A549 (cell line): ENCODE data around the gene DOK7. TPM values are rescaled to one million over a fixed set of nuclear protein-coding genes. Genes with fewer than 3 reads are reported as not detected.

ENCODE experiments used
- ATAC-seq, 2 experiments: fragments of 200-7000 bp in 1 of 2; fragments of >200 bp in 1 of 2; cut with Nextera tagmentation in 1 of 2; cut with Tn5 transposase in 1 of 2; 3 replicates each; pipeline versions ENCODE4 v1.8.0 to v1.9.1; 2018 to 2020; ENCODE audit warnings: mild to moderate bottlenecking in 1 of 2, moderate library complexity in 1 of 2
- CTCF ChIA-PET: fragments of 300-600 bp; sonication (Branson Sonifier 250); formaldehyde crosslinking; extraction: SDS; loops from one replicate; lab custom pipeline; 2021; ENCODE audit warnings: antibody characterized with exemption, inconsistent platforms; lab: Yijun Ruan, JAX
- POLR2A ChIA-PET: fragments of 350-600 bp; formaldehyde crosslinking; extraction: SDS; loops from one replicate; lab custom pipeline; 2021; ENCODE audit warnings: antibody characterized with exemption, inconsistent platforms; lab: Yijun Ruan, JAX
- DNase-seq, 2 experiments: peaks; one replicate each; pipeline versions ENCODE4 v3.0.0 to v3.0.0-alpha.2; 2011 to 2016; ENCODE audit warnings: low read depth in 1 of 2, low spot score in 1 of 2
- FAIRE-seq: peaks from 2 replicates; lab custom pipeline; 2011; peaks lifted over from hg19 to GRCh38; lab: Jason Lieb, UNC
- H3K27ac ChIP-seq, 2 experiments: fragments of >200 bp; sonication (Bioruptor Twin); formaldehyde crosslinking; 3 replicates each; pipeline ENCODE4 v1.5.1; 2016 to 2017
- H3K4me1 ChIP-seq: fragments of >200 bp; sonication (Bioruptor Twin); formaldehyde crosslinking; 3 replicates; pipeline ENCODE4 v1.6.1; 2016
- H3K4me2 ChIP-seq: fragments of >200 bp; sonication (Bioruptor Twin); formaldehyde crosslinking; 3 replicates; pipeline ENCODE4 v1.6.1; 2016
- H3K4me3 ChIP-seq: fragments of >200 bp; sonication (Bioruptor Twin); formaldehyde crosslinking; 3 replicates; pipeline ENCODE4 v1.5.1; 2016
- H3K9me3 ChIP-seq: fragments of >200 bp; sonication (Bioruptor Twin); formaldehyde crosslinking; 3 replicates; pipeline ENCODE4 v1.6.1; 2016
- CBX2 ChIP-seq: fragments of 200-600 bp; sonication (generic); IDR thresholded peaks from 2 replicates; pipeline ENCODE4 v1.6.1; 2016; ENCODE audit warnings: low read depth, mild to moderate bottlenecking, borderline replicate concordance
- CBX8 ChIP-seq: fragments of 200-600 bp; sonication (generic); IDR thresholded peaks from 2 replicates; pipeline ENCODE4 v1.6.1; 2016
- CEBPB ChIP-seq, 2 experiments: fragments of >200 bp in 1 of 2; sonication (Bioruptor Twin) in 1 of 2; formaldehyde crosslinking in 1 of 2; IDR thresholded peaks; 2 replicates each; pipeline ENCODE4 v1.6.1; 2012 to 2016
- CHD2 ChIP-seq: fragments of 150-350 bp; IDR thresholded peaks from 2 replicates; pipeline ENCODE4 v1.6.1; 2014; ENCODE audit warnings: low read length; ENCODE audit not compliant: partially characterized antibody
- CHD4 ChIP-seq: fragments of 200-600 bp; sonication (generic); IDR thresholded peaks from 2 replicates; pipeline ENCODE4 v1.6.1; 2016; ENCODE audit warnings: antibody characterized with exemption, mild to moderate bottlenecking, borderline replicate concordance
- EHF ChIP-seq: fragments of 250-450 bp; sonication (Bioruptor Pico); IDR thresholded peaks from 2 replicates; pipeline ENCODE4 v1.5.0; 2020; ENCODE audit warnings: mild to moderate bottlenecking
- KDM5A ChIP-seq: fragments of 200-600 bp; sonication (generic); IDR thresholded peaks from 2 replicates; pipeline ENCODE4 v1.6.1; 2016; ENCODE audit warnings: antibody characterized with exemption, mild to moderate bottlenecking
- POLR2A ChIP-seq: IDR thresholded peaks from 2 replicates; pipeline ENCODE4 v1.6.1; 2012; ENCODE audit warnings: mild to moderate bottlenecking, low read length
- WGBS: methylation state at CpG from one replicate; pipeline ENCODE4 v1.1.6; 2017; ENCODE audit errors: missing lambda C conversion rate; 5-methylcytosine and 5-hydroxymethylcytosine counted together
- polyA plus RNA-seq, 4 experiments: library from polyadenylated mRNA; depleted of rRNA in 3 of 4; stranded (reverse); fragments of >200 nt; fragmentation: RNase III in 1 of 4; extraction: RNeasy Plus Mini Kit Qiagen cat#74134 plus additional on column Dnase treatment in 1 of 4; gene quantifications; 2 replicates in 3 of 4; 3 replicates in 1 of 4; pipeline ENCODE4 v1.2.3, GENCODE V29; 2011 to 2017
- TF ChIP-seq, protein P1 (sequence below): fragments of >200 bp; sonication (Bioruptor Twin); formaldehyde crosslinking; IDR thresholded peaks from 3 replicates; pipeline ENCODE4 v1.5.1; 2016
- TF ChIP-seq, protein P2 (sequence below): IDR thresholded peaks from 2 replicates; pipeline ENCODE4 v1.6.1; 2012
- TF ChIP-seq, protein P3 (sequence below): fragments of >200 bp; sonication (Bioruptor Twin); formaldehyde crosslinking; IDR thresholded peaks from 3 replicates; pipeline ENCODE4 v1.6.1; 2016
- TF ChIP-seq, protein P4 (sequence below): IDR thresholded peaks from 2 replicates; pipeline ENCODE4 v1.6.1; 2012; ENCODE audit warnings: low read depth, borderline replicate concordance
- TF ChIP-seq, protein P5 (sequence below): fragments of 250-450 bp; sonication (Bioruptor Pico); IDR thresholded peaks from 2 replicates; pipeline ENCODE4 v1.5.0; 2020; ENCODE audit warnings: low read depth, mild to moderate bottlenecking, moderate library complexity
- TF ChIP-seq, protein P6 (sequence below): fragments of 150-350 bp; IDR thresholded peaks from 2 replicates; pipeline ENCODE4 v1.6.1; 2014; ENCODE audit warnings: low read depth, mild to moderate bottlenecking, low read length

DOK7 gene
- polyA plus RNA-seq, 2 of the 4 experiments (the other 2 are of a cell fraction), result 0.17 to 0.21 TPM

DNA sequence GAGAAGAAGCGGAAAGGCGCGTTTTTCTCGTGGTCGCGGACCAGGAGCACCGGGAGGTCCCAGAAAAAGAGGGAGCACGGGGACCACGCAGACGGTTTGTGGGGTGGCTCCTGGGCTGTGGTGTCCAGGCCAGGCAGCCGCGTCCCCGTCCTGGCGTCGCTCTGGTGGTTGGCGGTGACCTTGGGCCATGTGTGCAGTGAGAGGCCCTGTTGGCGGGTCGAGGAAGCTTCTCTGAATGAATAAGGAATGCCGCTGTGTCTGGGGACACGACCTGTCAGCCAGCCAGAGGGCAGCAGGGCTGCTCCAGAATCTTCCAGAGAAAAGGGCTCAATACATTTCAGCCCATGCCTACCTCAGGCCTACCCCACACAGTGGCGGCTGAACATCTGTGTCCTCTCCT lies 45.7 kb upstream of the DOK7 start:
- CTCF ChIA-PET, result interaction anchor here (1.7 kb wide), 1 partner anchor 26 kb away, joined by 4 read pairs; no protein-coding TSS in a partner anchor
- WGBS, result 90% methylated on average over 16 of the region's 21 CpGs
- no peaks in the 10 kb centered on the region for H3K9me3 ChIP-seq

DNA sequence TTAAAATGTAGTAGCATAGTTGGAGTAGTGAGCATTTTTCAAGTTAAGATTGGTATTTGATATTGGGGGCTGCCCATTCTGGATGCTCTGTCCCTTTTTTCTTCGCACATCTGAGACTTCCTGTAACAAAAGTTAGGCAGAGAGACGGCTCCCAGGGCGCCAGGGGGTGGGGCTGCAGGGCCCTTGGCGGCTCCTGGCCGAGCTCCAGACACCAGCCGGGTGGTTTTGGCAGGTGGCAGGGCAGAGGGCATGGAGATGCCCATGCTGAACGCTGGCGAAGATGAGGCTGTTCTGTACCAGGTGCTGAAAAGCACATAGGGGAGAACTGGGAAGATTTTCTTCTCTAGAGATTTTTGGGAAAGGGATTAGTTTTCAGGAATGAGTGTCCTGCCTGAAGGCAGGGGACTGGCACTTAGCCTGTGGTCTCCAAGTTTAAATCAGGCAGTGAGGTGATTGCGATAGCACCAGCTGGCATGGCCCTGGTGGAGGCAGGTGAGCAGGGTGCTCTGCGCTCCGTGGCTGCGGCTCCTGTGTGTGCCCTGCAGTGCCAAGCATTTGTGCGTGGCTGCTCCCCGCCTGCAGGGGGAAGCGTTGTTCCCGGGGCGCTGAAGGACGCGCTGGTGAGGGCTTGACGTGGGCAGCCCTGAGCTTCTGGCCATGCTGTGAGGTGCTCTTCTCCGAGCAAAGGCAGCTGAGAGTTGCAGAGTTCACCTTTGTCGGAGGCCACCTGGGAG lies 44.9 kb upstream of the DOK7 start:
- no peaks in the 10 kb centered on the region for H3K4me1 ChIP-seq
- 88% methylated on average over 22 of the region's 22 CpGs for WGBS
- no peak overlapping the region for H3K27ac ChIP-seq
- TF ChIP-seq, protein P1, sequence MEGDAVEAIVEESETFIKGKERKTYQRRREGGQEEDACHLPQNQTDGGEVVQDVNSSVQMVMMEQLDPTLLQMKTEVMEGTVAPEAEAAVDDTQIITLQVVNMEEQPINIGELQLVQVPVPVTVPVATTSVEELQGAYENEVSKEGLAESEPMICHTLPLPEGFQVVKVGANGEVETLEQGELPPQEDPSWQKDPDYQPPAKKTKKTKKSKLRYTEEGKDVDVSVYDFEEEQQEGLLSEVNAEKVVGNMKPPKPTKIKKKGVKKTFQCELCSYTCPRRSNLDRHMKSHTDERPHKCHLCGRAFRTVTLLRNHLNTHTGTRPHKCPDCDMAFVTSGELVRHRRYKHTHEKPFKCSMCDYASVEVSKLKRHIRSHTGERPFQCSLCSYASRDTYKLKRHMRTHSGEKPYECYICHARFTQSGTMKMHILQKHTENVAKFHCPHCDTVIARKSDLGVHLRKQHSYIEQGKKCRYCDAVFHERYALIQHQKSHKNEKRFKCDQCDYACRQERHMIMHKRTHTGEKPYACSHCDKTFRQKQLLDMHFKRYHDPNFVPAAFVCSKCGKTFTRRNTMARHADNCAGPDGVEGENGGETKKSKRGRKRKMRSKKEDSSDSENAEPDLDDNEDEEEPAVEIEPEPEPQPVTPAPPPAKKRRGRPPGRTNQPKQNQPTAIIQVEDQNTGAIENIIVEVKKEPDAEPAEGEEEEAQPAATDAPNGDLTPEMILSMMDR, result peak; percentile 19; the same call in 1 of the 3 replicates
- TF ChIP-seq, protein P2, sequence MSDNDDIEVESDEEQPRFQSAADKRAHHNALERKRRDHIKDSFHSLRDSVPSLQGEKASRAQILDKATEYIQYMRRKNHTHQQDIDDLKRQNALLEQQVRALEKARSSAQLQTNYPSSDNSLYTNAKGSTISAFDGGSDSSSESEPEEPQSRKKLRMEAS, result no peak
- TF ChIP-seq, protein P3, sequence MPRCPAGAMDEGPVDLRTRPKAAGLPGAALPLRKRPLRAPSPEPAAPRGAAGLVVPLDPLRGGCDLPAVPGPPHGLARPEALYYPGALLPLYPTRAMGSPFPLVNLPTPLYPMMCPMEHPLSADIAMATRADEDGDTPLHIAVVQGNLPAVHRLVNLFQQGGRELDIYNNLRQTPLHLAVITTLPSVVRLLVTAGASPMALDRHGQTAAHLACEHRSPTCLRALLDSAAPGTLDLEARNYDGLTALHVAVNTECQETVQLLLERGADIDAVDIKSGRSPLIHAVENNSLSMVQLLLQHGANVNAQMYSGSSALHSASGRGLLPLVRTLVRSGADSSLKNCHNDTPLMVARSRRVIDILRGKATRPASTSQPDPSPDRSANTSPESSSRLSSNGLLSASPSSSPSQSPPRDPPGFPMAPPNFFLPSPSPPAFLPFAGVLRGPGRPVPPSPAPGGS, result no peak
- ChIA-PET CTCF (interaction anchor here (0.6 to 2.2 kb wide), 4 partner anchors 10 to 25 kb away, joined by 4 to 7 read pairs (median 4); partner anchors contain the start of gene HGFAC), POLR2A (no interaction called here)
- no peak overlapping the region for H3K4me3 ChIP-seq
- FAIRE-seq, result no peak
- H3K9me3 ChIP-seq, result no peaks in the 10 kb centered on the region
- DNase-seq, result no peak
- peak; percentile 62 to 79; a peak in 4 of 6 replicates for ATAC-seq
- H3K4me2 ChIP-seq, result no peak overlapping the region

More for the DNA sequence above, 45.7 kb upstream of the DOK7 start:
- Histone ChIP-seq H3K4me3 (no peak overlapping the region), H3K4me1 (no peaks in the 10 kb centered on the region), H3K27ac (no peak overlapping the region), H3K4me2 (no peak overlapping the region)
- TF ChIP-seq, protein P1, result no peak
- TF ChIP-seq CBX2 (no peak), CHD2 (no peak), POLR2A (no peak), CHD4 (no peak), CBX8 (no peak), EHF (CRISPR knock-in tag) (no peak), CEBPB (IDR thresholded peaks at IDR 0.05) (no peak), KDM5A (no peak)
- TF ChIP-seq, protein P4, sequence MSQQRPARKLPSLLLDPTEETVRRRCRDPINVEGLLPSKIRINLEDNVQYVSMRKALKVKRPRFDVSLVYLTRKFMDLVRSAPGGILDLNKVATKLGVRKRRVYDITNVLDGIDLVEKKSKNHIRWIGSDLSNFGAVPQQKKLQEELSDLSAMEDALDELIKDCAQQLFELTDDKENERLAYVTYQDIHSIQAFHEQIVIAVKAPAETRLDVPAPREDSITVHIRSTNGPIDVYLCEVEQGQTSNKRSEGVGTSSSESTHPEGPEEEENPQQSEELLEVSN, result no peak
- TF ChIP-seq, protein P5, sequence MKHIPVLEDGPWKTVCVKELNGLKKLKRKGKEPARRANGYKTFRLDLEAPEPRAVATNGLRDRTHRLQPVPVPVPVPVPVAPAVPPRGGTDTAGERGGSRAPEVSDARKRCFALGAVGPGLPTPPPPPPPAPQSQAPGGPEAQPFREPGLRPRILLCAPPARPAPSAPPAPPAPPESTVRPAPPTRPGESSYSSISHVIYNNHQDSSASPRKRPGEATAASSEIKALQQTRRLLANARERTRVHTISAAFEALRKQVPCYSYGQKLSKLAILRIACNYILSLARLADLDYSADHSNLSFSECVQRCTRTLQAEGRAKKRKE (CRISPR knock-in tag), result no peak
- TF ChIP-seq, protein P6, sequence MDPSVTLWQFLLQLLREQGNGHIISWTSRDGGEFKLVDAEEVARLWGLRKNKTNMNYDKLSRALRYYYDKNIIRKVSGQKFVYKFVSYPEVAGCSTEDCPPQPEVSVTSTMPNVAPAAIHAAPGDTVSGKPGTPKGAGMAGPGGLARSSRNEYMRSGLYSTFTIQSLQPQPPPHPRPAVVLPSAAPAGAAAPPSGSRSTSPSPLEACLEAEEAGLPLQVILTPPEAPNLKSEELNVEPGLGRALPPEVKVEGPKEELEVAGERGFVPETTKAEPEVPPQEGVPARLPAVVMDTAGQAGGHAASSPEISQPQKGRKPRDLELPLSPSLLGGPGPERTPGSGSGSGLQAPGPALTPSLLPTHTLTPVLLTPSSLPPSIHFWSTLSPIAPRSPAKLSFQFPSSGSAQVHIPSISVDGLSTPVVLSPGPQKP, result no peak
- POLR2A ChIA-PET, result no interaction called here
- DNase-seq (no peak), ATAC-seq (no peak), FAIRE-seq (no peak)
